Fibroblast of lung (primary cell): ENCODE results near the gene DAGLA. TPM values are rescaled to one million over a fixed set of nuclear protein-coding genes. Genes with fewer than 3 reads are reported as not detected.

Experiments used
- DNase-seq, 2 donors: peaks; one replicate each; pipeline versions ENCODE4 v3.0.0 to v3.0.0-alpha.2; 2010; ENCODE audit warnings: low read depth in 2 of 2
- H2AFZ ChIP-seq: 2 replicates; pipeline ENCODE4 v1.5.1; 2012; ENCODE audit warnings: low read length, control low read depth, inconsistent platforms
- H3K27ac ChIP-seq: 2 replicates; pipeline ENCODE4 v1.5.1; 2011; ENCODE audit warnings: low read length, control low read depth; ENCODE audit not compliant: insufficient read depth
- H3K27me3 ChIP-seq: 2 replicates; pipeline ENCODE4 v1.5.1; 2011; ENCODE audit warnings: mild to moderate bottlenecking, low read length; ENCODE audit not compliant: control insufficient read depth, insufficient read depth
- H3K36me3 ChIP-seq: 2 replicates; pipeline ENCODE4 v1.5.1; 2011; ENCODE audit warnings: low read length; ENCODE audit not compliant: control insufficient read depth, insufficient read depth
- H3K4me1 ChIP-seq: 2 replicates; pipeline ENCODE4 v1.5.1; 2011; ENCODE audit warnings: low read length; ENCODE audit not compliant: control insufficient read depth, insufficient read depth; ENCODE audit errors: extremely low read depth
- H3K4me2 ChIP-seq: 2 replicates; pipeline ENCODE4 v1.5.1; 2011; ENCODE audit warnings: low read length, control low read depth; ENCODE audit not compliant: insufficient read depth; ENCODE audit errors: extremely low read depth
- H3K4me3 ChIP-seq, 4 experiments: fragments of 200-600 bp in 1 of 4; sonication (generic) in 1 of 4; replicated peaks in 1 of 4; 2 replicates each; pipeline ENCODE4 v1.5.1; 2011 to 2016; ENCODE audit warnings: low read length in 4 of 4, low read depth in 3 of 4, mild to moderate bottlenecking in 3 of 4, control low read depth in 2 of 4, inconsistent platforms in 1 of 4, mixed read lengths in 1 of 4; ENCODE audit not compliant: insufficient read depth in 1 of 4; ENCODE audit errors: control extremely low read depth in 1 of 4
- H3K79me2 ChIP-seq: 2 replicates; pipeline ENCODE4 v1.5.1; 2012; ENCODE audit warnings: mild to moderate bottlenecking, low read length, inconsistent platforms; ENCODE audit not compliant: control insufficient read depth, insufficient read depth
- H3K9ac ChIP-seq: 2 replicates; pipeline ENCODE4 v1.5.1; 2011; ENCODE audit warnings: mild to moderate bottlenecking, low read length, control low read depth; ENCODE audit not compliant: insufficient read depth
- H3K9me3 ChIP-seq: 2 replicates; pipeline ENCODE4 v1.5.1; 2012; ENCODE audit warnings: low read depth, low read length; ENCODE audit not compliant: control insufficient read depth, insufficient read depth
- H4K20me1 ChIP-seq: 2 replicates; pipeline ENCODE4 v1.5.1; 2011; ENCODE audit warnings: low read length; ENCODE audit not compliant: control insufficient read depth, insufficient read depth; ENCODE audit errors: extremely low read depth
- EZH2 ChIP-seq: IDR thresholded peaks from 2 replicates; pipeline ENCODE4 v1.5.1; 2012; ENCODE audit warnings: low read length, control low read depth, mild to moderate bottlenecking; ENCODE audit errors: missing control alignments
- polyA plus RNA-seq, 2 donors: library from polyadenylated mRNA; depleted of rRNA in 1 of 2; stranded (reverse) in 1 of 2; unstranded in 1 of 2; fragments of >200 nt; gene quantifications; 2 replicates each; pipeline ENCODE4 v1.2.1, GENCODE V29; 2011 to 2012; ENCODE audit warnings: missing spikeins in 1 of 2
- total RNA-seq: library from RNA; depleted of rRNA; stranded (reverse); fragments of >200 nt; gene quantifications from 2 replicates; pipeline ENCODE4 v1.2.1, GENCODE V29; 2014
- TF ChIP-seq, protein P1 (sequence below), 2 donors: IDR thresholded peaks in 1 of 2; conservative IDR thresholded peaks in 1 of 2; 1 replicate in 1 of 2; 2 replicates in 1 of 2; pipeline ENCODE4 v1.5.1; 2011 to 2012; ENCODE audit warnings: low read length in 2 of 2, control low read depth in 1 of 2, inconsistent platforms in 1 of 2, low read depth in 1 of 2, mild to moderate bottlenecking in 1 of 2

DAGLA gene
- total and polyA plus RNA-seq, 2 donors (not counting 1 experiment from before 2014, with no cell fraction given) = 1.00 to 2.0 TPM

DNA sequence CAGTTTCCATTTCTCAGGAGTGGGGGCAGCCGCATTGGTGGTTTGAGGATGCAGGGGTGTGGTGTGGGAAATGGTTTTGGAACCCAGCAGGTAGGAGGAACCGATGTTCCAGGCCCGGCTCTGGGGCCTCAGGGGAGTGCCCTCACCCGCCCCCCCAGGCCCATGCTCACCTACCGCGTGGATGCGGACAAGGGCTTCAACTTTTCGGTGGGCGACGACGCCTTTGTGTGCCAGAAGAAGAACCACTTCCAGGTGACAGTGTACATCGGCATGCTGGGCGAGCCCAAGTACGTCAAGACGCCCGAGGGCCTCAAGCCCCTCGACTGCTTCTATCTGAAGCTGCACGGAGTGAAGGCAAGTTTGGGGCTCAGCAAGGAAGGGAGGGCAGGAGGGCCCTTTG is 93.6 kb downstream of the DAGLA start:
- Histone ChIP-seq H3K36me3 (no peaks in the 10 kb centered on the region), H3K27ac (no peak overlapping the region), H3K9me3 (no peaks in the 10 kb centered on the region), H3K79me2 (no peaks in the 10 kb centered on the region), H3K9ac (no peak overlapping the region), H4K20me1 (no peaks in the 10 kb centered on the region), H3K4me3 (no peak overlapping the region), H3K4me1 (no peaks in the 10 kb centered on the region), H2AFZ (no peak overlapping the region), H3K4me2 (no peak overlapping the region), H3K27me3 (no peaks in the 10 kb centered on the region)
- TF ChIP-seq, protein P1, sequence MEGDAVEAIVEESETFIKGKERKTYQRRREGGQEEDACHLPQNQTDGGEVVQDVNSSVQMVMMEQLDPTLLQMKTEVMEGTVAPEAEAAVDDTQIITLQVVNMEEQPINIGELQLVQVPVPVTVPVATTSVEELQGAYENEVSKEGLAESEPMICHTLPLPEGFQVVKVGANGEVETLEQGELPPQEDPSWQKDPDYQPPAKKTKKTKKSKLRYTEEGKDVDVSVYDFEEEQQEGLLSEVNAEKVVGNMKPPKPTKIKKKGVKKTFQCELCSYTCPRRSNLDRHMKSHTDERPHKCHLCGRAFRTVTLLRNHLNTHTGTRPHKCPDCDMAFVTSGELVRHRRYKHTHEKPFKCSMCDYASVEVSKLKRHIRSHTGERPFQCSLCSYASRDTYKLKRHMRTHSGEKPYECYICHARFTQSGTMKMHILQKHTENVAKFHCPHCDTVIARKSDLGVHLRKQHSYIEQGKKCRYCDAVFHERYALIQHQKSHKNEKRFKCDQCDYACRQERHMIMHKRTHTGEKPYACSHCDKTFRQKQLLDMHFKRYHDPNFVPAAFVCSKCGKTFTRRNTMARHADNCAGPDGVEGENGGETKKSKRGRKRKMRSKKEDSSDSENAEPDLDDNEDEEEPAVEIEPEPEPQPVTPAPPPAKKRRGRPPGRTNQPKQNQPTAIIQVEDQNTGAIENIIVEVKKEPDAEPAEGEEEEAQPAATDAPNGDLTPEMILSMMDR (conservative IDR thresholded peaks at IDR 0.05 in 1 of 2, IDR thresholded peaks at IDR 0.05 in 1 of 2; ENCODE audit: low read depth in 1 of 2, low read length in 2 of 2) = no peak
- TF ChIP-seq EZH2 = no peak
- no peak for DNase-seq

DNA sequence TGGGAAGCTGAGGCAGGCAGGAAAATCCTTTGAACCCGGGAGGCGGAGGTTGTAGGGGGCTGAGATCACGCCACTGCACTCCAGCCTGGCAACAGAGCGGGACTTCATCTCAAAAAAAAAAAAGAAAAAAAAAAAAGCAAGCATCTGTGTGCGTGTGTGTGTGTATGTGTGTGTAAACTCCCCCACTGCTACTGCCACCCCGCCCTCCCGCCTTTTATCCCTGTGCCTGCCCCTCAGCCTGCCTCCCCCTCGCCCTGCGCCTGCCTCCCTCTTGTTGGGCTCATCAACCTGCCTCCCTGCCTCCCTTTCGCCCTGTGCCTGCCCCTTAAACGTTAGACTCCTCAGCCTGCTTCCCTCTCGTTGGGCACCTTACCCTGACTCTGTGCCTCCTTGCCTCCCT is 94.2 kb downstream of the DAGLA start:
- Histone ChIP-seq H3K9ac (no peak overlapping the region), H3K27ac (no peak overlapping the region), H3K9me3 (no peaks in the 10 kb centered on the region), H2AFZ (no peak overlapping the region), H3K4me2 (no peak overlapping the region), H3K79me2 (no peaks in the 10 kb centered on the region), H3K36me3 (no peaks in the 10 kb centered on the region), H3K27me3 (no peaks in the 10 kb centered on the region), H4K20me1 (no peaks in the 10 kb centered on the region), H3K4me3 (no peak overlapping the region), H3K4me1 (no peaks in the 10 kb centered on the region)
- DNase-seq = no peak
- TF ChIP-seq, protein P1 (conservative IDR thresholded peaks at IDR 0.05 in 1 of 2, IDR thresholded peaks at IDR 0.05 in 1 of 2; ENCODE audit: low read depth in 1 of 2, low read length in 2 of 2) = no peak
- no peak for TF ChIP-seq EZH2

DNA sequence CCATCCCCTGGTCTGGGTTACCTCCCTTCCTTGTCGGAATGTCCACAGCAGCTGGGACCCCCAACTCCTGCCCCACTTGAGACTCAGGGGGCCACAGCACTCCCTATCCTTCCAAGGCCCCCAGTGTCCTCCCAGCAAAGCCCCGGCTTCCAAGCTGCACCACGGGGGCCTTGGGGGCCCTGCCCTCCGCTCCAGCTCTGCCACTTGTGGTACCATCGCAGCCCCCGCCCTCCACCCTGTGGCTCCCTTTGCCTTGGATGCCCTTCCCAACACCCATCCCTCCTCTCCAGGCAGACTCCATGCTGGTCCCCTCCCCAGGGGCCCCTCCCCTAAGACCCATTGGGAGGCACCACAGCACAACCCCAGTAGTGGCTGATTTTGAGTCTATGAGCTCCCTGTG is 94.9 kb downstream of the DAGLA start:
- Histone ChIP-seq H3K79me2 (no peaks in the 10 kb centered on the region), H3K27ac (no peak overlapping the region), H3K9ac (no peak overlapping the region), H3K36me3 (no peaks in the 10 kb centered on the region), H3K4me3 (no peak overlapping the region), H3K4me2 (no peak overlapping the region), H3K27me3 (no peaks in the 10 kb centered on the region), H2AFZ (no peak overlapping the region), H3K4me1 (no peaks in the 10 kb centered on the region), H4K20me1 (no peaks in the 10 kb centered on the region), H3K9me3 (no peaks in the 10 kb centered on the region)
- no peak for DNase-seq
- no peak for TF ChIP-seq EZH2
- TF ChIP-seq, protein P1 (conservative IDR thresholded peaks at IDR 0.05 in 1 of 2, IDR thresholded peaks at IDR 0.05 in 1 of 2; ENCODE audit: low read depth in 1 of 2, low read length in 2 of 2) = no peak
